GM19240 (cell line): Measurements from ENCODE around the gene ENOSF1.
A peak's percentile ranks its signal among the peaks of the same experiment; 100 is the strongest.

Experiments used
- DNase-seq: peaks from one replicate; pipeline ENCODE4 v3.0.0; 2011; ENCODE audit warnings: low spot score; ENCODE audit not compliant: insufficient read length

Gene ENOSF1

GRCh38 chr18:634551-635045 is 77.8 kb downstream of the ENOSF1 start:
- no peak for DNase-seq

GRCh38 chr18:631560-631959 is 80.9 kb downstream of the ENOSF1 start:
- no peak for DNase-seq

- DNase-seq = no peak
Measured at GRCh38 chr18:629269-630150, 82.9 kb downstream of the ENOSF1 start.

- DNase-seq = no peak
Measured at GRCh38 chr18:627231-627630, 85.2 kb downstream of the ENOSF1 start.

- peak; percentile 13 for DNase-seq
Measured at GRCh38 chr18:623761-624620, 88.4 kb downstream of the ENOSF1 start.

GRCh38 chr18:622289-622688 is 90.1 kb downstream of the ENOSF1 start:
- no peak for DNase-seq

GRCh38 chr18:621291-622043 is 91.0 kb downstream of the ENOSF1 start:
- DNase-seq = no peak
